ENCODE results near the gene TECTB. TPM values are rescaled to one million over a fixed set of nuclear protein-coding genes. Genes with fewer than 3 reads are reported as not detected.
"Not testable (repeated sequence)": the region's sequence is repeated elsewhere in the genome, so short reads cannot be mapped to it uniquely, and the experiment has no call there.

The TECTB gene
- polyA plus RNA-seq, 1 experiment, result 0.02 TPM

DNA sequence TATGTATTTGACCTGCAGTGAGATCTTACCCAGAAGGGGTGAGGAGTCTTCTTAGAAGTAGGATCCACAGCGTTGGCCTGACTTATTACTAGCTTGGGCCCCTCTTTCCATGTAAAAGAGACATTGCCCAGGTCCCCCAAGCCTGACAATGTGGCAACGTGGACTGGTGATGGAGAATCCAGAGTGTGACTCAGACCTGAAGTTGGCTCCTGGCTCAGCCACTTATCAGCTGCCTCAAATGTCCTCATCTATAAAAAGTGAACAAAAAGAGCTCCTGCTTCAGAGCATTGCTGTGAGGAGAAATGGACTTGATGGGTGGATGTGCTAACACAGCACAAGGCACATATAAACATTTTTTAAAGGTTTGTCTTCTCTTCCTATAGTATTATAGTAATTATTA lies 35.4 kb upstream of the TECTB start:
- no peak for DNase-seq (ENCODE audit: low read depth)
- CTCF ChIA-PET, result no interaction called here
- Histone ChIP-seq H3K4me3 (ENCODE audit: low read depth, low read length) (no peak overlapping the region), H3K27me3 (ENCODE audit: control insufficient read depth, insufficient read depth, low read length) (no peaks in the 10 kb centered on the region), H3K36me3 (ENCODE audit: control insufficient read depth, insufficient read depth, low read length) (no peaks in the 10 kb centered on the region)
- TF ChIP-seq, protein P1, sequence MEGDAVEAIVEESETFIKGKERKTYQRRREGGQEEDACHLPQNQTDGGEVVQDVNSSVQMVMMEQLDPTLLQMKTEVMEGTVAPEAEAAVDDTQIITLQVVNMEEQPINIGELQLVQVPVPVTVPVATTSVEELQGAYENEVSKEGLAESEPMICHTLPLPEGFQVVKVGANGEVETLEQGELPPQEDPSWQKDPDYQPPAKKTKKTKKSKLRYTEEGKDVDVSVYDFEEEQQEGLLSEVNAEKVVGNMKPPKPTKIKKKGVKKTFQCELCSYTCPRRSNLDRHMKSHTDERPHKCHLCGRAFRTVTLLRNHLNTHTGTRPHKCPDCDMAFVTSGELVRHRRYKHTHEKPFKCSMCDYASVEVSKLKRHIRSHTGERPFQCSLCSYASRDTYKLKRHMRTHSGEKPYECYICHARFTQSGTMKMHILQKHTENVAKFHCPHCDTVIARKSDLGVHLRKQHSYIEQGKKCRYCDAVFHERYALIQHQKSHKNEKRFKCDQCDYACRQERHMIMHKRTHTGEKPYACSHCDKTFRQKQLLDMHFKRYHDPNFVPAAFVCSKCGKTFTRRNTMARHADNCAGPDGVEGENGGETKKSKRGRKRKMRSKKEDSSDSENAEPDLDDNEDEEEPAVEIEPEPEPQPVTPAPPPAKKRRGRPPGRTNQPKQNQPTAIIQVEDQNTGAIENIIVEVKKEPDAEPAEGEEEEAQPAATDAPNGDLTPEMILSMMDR (IDR thresholded peaks at IDR 0.05; ENCODE audit: insufficient read depth, low read depth, low read length), result no peak
- POLR2A ChIA-PET, result interaction anchor here (0.5 kb wide), 1 partner anchor 17 kb away, joined by 5 read pairs; no protein-coding TSS in a partner anchor

DNA sequence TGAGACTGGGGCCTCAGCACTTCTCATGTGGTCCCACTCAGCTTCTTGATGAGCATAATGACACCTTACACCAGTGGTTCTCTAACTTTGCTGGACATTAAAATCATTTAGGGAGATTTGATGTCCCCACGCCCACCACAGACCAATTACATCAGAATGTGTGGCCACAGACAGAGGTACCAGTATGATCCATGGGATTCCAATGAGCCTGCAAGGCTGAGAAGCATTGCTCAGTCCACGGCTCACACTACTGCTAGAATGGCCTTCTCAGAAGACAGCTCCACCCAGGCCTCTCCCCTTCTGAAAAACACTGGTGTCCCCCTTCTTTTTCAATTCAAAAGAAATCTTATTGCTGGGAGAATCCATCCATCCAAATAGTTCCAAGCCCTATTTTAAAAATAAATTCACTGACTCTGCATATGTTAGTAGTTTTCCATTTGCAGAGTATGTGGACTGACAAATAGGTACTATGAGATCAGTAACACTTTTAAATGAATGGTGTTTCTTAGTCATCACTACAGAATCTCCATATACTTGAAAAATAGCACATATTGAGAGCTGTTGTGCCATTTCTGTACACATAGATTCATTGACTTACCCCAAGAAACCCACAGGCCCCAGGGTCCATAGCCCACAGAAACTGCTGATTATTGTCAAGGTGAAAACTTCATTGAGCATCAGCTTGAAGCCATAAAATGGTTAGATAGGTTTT lies 34.5 kb upstream of the TECTB start:
- no peaks in the 10 kb centered on the region for H3K36me3 ChIP-seq (ENCODE audit: control insufficient read depth, insufficient read depth, low read length)
- H3K4me3 ChIP-seq (ENCODE audit: low read depth, low read length), result no peak overlapping the region
- H3K27me3 ChIP-seq (ENCODE audit: control insufficient read depth, insufficient read depth, low read length), result no peaks in the 10 kb centered on the region
- POLR2A ChIA-PET, result no interaction called here
- CTCF ChIA-PET, result no interaction called here
- TF ChIP-seq, protein P1 (IDR thresholded peaks at IDR 0.05; ENCODE audit: insufficient read depth, low read depth, low read length), result no peak
- no peak for DNase-seq (ENCODE audit: low read depth)

GRCh38 chr10:112249722-112250121 lies 33.5 kb upstream of the TECTB start:
- Histone ChIP-seq H3K36me3 (ENCODE audit: control insufficient read depth, insufficient read depth, low read length) (no peaks in the 10 kb centered on the region), H3K4me3 (ENCODE audit: low read depth, low read length) (no peak overlapping the region), H3K27me3 (ENCODE audit: control insufficient read depth, insufficient read depth, low read length) (no peaks in the 10 kb centered on the region)
- DNase-seq (ENCODE audit: low read depth), result no peak
- POLR2A ChIA-PET, result no interaction called here
- TF ChIP-seq, protein P1 (IDR thresholded peaks at IDR 0.05; ENCODE audit: insufficient read depth, low read depth, low read length), result no peak
- CTCF ChIA-PET, result no interaction called here

DNA sequence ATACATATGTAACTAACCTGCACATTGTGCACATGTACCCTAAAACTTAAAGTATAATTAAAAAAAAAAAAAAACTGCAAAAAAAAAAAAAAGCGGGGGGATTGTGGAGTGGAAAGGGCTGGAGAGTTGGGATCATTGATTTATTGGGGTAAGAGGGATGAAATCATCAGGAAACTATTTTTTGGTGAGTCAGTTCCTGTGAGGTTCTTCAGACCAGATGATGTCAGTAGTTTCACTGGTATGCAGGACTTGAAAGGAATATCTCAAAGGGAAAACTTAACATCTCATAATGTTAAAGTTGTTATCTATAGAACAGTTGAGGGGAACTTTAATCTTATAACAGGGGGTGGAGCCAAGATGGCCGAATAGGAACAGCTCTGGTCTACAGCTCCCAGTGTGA lies 32.6 kb upstream of the TECTB start:
- Histone ChIP-seq H3K36me3 (ENCODE audit: control insufficient read depth, insufficient read depth, low read length) (no peaks in the 10 kb centered on the region), H3K27me3 (ENCODE audit: control insufficient read depth, insufficient read depth, low read length) (no peaks in the 10 kb centered on the region), H3K4me3 (ENCODE audit: low read depth, low read length) (no peak overlapping the region)
- TF ChIP-seq, protein P1 (IDR thresholded peaks at IDR 0.05; ENCODE audit: insufficient read depth, low read depth, low read length), result no peak
- ChIA-PET CTCF (no interaction called here), POLR2A (no interaction called here)
- DNase-seq (ENCODE audit: low read depth), result no peak

GRCh38 chr10:112251238-112251637 lies 32.0 kb upstream of the TECTB start:
- CTCF ChIA-PET, result not testable (repeated sequence)

DNA sequence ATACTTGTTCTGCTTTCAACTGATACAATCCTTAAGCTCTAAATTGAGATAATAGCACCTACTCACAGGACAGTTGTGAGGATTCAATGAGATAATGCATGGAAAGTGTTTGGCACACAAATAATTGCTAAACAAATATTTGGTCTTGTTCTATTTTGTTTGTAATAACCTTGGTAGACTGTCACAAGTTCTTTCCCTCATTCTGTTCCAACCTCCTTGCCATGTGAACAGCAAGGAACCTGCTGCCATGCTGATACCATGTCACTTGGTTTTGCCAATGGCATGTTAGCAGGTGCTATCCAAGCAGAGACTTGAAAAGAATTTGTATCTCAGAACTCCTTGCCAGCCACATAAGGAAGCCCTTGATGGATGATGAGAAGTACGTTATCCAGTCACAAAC lies 24.8 kb upstream of the TECTB start:
- TF ChIP-seq, protein P1 (IDR thresholded peaks at IDR 0.05; ENCODE audit: insufficient read depth, low read depth, low read length), result no peak
- Histone ChIP-seq H3K4me3 (ENCODE audit: low read depth, low read length) (no peak overlapping the region), H3K27me3 (ENCODE audit: control insufficient read depth, insufficient read depth, low read length) (no peaks in the 10 kb centered on the region), H3K36me3 (ENCODE audit: control insufficient read depth, insufficient read depth, low read length) (no peaks in the 10 kb centered on the region)
- ChIA-PET POLR2A (no interaction called here), CTCF (interaction anchor here (1.1 kb wide), 1 partner anchor 14 kb away, joined by 3 read pairs; no protein-coding TSS in a partner anchor)
- DNase-seq (ENCODE audit: low read depth), result no peak

More at GRCh38 chr10:112251238-112251637, 32.0 kb upstream of the TECTB start:
- DNase-seq (ENCODE audit: low read depth); H3K27me3 ChIP-seq (ENCODE audit: control insufficient read depth, insufficient read depth, low read length); H3K4me3 ChIP-seq (ENCODE audit: low read depth, low read length); POLR2A ChIA-PET; H3K36me3 ChIP-seq (ENCODE audit: control insufficient read depth, insufficient read depth, low read length): not testable (repeated sequence)
